Endothelial cell of umbilical vein (primary cell): ENCODE data around the gene SPNS2. TPM values are rescaled to one million over a fixed set of nuclear protein-coding genes. Genes with fewer than 3 reads are reported as not detected.

Source experiments
- BruUV-seq: library from RNA; stranded (reverse); fragments of 400-500 nt; replicated peaks from 2 replicates; lab custom pipeline; 2021; lab: Mats Ljungman, UMichigan
- CTCF ChIA-PET: fragments of 300-600, 350-600 bp; sonication (Branson Sonifier 250); formaldehyde crosslinking; loops from one replicate; lab custom pipeline; 2021; ENCODE audit warnings: antibody characterized with exemption, inconsistent platforms; lab: Charles Lee
- POLR2A ChIA-PET: fragments of 300-600, 350-600 bp; sonication (Branson Sonifier 250); formaldehyde crosslinking; loops from one replicate; lab custom pipeline; 2021; ENCODE audit warnings: antibody characterized with exemption, inconsistent platforms; lab: Charles Lee
- DNase-seq: peaks from one replicate; pipeline ENCODE4 v3.0.0-alpha.2; 2011; ENCODE audit warnings: low read depth, low spot score
- FAIRE-seq: peaks from 2 replicates; lab custom pipeline; 2011; peaks lifted over from hg19 to GRCh38; lab: Jason Lieb, UNC
- H2AFZ ChIP-seq: 2 replicates; pipeline ENCODE4 v1.6.0; 2012; ENCODE audit warnings: low read depth, low read length, control low read depth, inconsistent platforms
- H3K27ac ChIP-seq: 2 replicates; pipeline ENCODE4 v1.5.1; 2011; ENCODE audit warnings: low read depth, mild to moderate bottlenecking, control low read depth, low read length, moderate library complexity; ENCODE audit not compliant: insufficient read depth
- H3K27me3 ChIP-seq, 2 experiments: 2 replicates each; pipeline versions ENCODE4 v1.6.0 to v1.6.1; 2011; ENCODE audit warnings: low read length in 2 of 2, mixed read lengths in 1 of 2; ENCODE audit not compliant: control insufficient read depth in 2 of 2, insufficient read depth in 2 of 2
- H3K36me3 ChIP-seq, 2 experiments: 2 replicates in 1 of 2; 3 replicates in 1 of 2; pipeline ENCODE4 v1.5.1; 2011; ENCODE audit warnings: low read length in 2 of 2, mild to moderate bottlenecking in 1 of 2, moderate library complexity in 1 of 2; ENCODE audit not compliant: control insufficient read depth in 2 of 2, insufficient read depth in 2 of 2; ENCODE audit errors: extremely low read depth in 1 of 2
- H3K4me1 ChIP-seq: 3 replicates; pipeline ENCODE4 v1.5.1; 2011; ENCODE audit warnings: mild to moderate bottlenecking, low read length; ENCODE audit not compliant: control insufficient read depth, insufficient read depth; ENCODE audit errors: extremely low read depth
- H3K4me2 ChIP-seq: 2 replicates; pipeline ENCODE4 v1.6.1; 2011; ENCODE audit warnings: low read length, control low read depth, mixed read lengths; ENCODE audit not compliant: insufficient read depth
- H3K4me3 ChIP-seq, 3 experiments: fragments of 200-600 bp in 1 of 3; sonication (generic), shearing (Covaris generic) in 1 of 3; replicated peaks in 1 of 3; 2 replicates each; pipeline ENCODE4 v1.5.1; 2011 to 2016; ENCODE audit warnings: control low read depth in 3 of 3, low read length in 3 of 3, mild to moderate bottlenecking in 2 of 3, inconsistent platforms in 1 of 3, low read depth in 1 of 3, moderate library complexity in 1 of 3; ENCODE audit not compliant: insufficient read depth in 1 of 3
- H3K79me2 ChIP-seq: 2 replicates; pipeline ENCODE4 v1.6.0; 2012; ENCODE audit warnings: low read length, inconsistent platforms; ENCODE audit not compliant: control insufficient read depth, insufficient read depth
- H3K9ac ChIP-seq: replicated peaks from 2 replicates; pipeline ENCODE3; 2011; ENCODE audit warnings: low read length, control low read depth; ENCODE audit not compliant: insufficient read depth; ENCODE audit errors: extremely low read depth
- H3K9me1 ChIP-seq: replicated peaks from 3 replicates; pipeline ENCODE4 v1.6.0; 2011; ENCODE audit warnings: mild to moderate bottlenecking, low read length; ENCODE audit not compliant: control insufficient read depth, insufficient read depth; ENCODE audit errors: extremely low read depth
- H3K9me3 ChIP-seq: replicated peaks from 2 replicates; pipeline ENCODE4 v1.5.1; 2012; ENCODE audit warnings: low read length, inconsistent platforms; ENCODE audit not compliant: control insufficient read depth, insufficient read depth
- H4K20me1 ChIP-seq: replicated peaks from 2 replicates; pipeline ENCODE3; 2011; ENCODE audit warnings: mild to moderate bottlenecking, low read length; ENCODE audit not compliant: control insufficient read depth, insufficient read depth; ENCODE audit errors: extremely low read depth
- CTCF ChIP-seq, 2 donors: IDR thresholded peaks; 1 replicate in 1 of 2; 2 replicates in 1 of 2; pipeline ENCODE4 v1.5.1; 2011; ENCODE audit warnings: low read length in 2 of 2, mild to moderate bottlenecking in 2 of 2, moderate library complexity in 2 of 2, control low read depth in 1 of 2, inconsistent platforms in 1 of 2, low read depth in 1 of 2; ENCODE audit not compliant: insufficient read depth in 1 of 2; ENCODE audit errors: extremely low read depth in 1 of 2
- EZH2 ChIP-seq: IDR thresholded peaks from 2 replicates; pipeline ENCODE4 v1.6.1; 2012; ENCODE audit warnings: borderline replicate concordance, low read depth, mild to moderate bottlenecking, moderate library complexity, low read length, inconsistent platforms; ENCODE audit not compliant: severe bottlenecking
- FOS ChIP-seq: IDR thresholded peaks from 2 replicates; pipeline ENCODE4 v1.6.1; 2011; ENCODE audit warnings: mild to moderate bottlenecking, low read length, moderate library complexity, borderline replicate concordance; ENCODE audit not compliant: insufficient read depth
- GATA2 ChIP-seq: IDR thresholded peaks from 2 replicates; pipeline ENCODE4 v1.7.0; 2011; ENCODE audit warnings: low read depth, mild to moderate bottlenecking, moderate library complexity, mixed read lengths, low read length; ENCODE audit not compliant: insufficient read length, insufficient read depth
- JUN ChIP-seq: IDR thresholded peaks from 2 replicates; pipeline ENCODE4 v1.6.1; 2011; ENCODE audit warnings: borderline replicate concordance, low read depth; ENCODE audit not compliant: insufficient read length, insufficient read depth
- MAX ChIP-seq: IDR thresholded peaks from 2 replicates; pipeline ENCODE4 v1.6.1; 2011; ENCODE audit not compliant: insufficient read depth, insufficient read length
- MYC ChIP-seq: IDR thresholded peaks from one replicate; pipeline ENCODE4 v1.6.1; 2011; ENCODE audit warnings: mild to moderate bottlenecking, low read depth, low read length
- POLR2A ChIP-seq: IDR thresholded peaks from 2 replicates; pipeline ENCODE4 v1.6.1; 2012; ENCODE audit warnings: low read depth, mild to moderate bottlenecking, control low read depth, low read length
- POLR2AphosphoS5 ChIP-seq: IDR thresholded peaks from 2 replicates; pipeline ENCODE4 v1.6.1; 2012; ENCODE audit warnings: low read depth, mild to moderate bottlenecking, control low read depth, low read length, moderate library complexity; ENCODE audit not compliant: insufficient read depth
- dilution Hi-C: fragments of 300-500 bp; cut with MboI; formaldehyde crosslinking; loops from one replicate; pipeline ENCODE4 v1.15.0; 2019; ENCODE audit warnings: low sequenced_read_pairs; ENCODE audit not compliant: extremely low pct_ligation_motif_present
- intact Hi-C: fragments of 100-400 bp; cut with micrococcal nuclease; formaldehyde crosslinking; loops from one replicate; pipeline ENCODE4 v1.10.0; 2022
- polyA plus RNA-seq, 4 experiments: library from polyadenylated mRNA; depleted of rRNA in 3 of 4; stranded (reverse) in 3 of 4; unstranded in 1 of 4; fragments of >200 nt; gene quantifications; 2 replicates each; pipeline versions ENCODE4 v1.2.1 to v1.2.3, GENCODE V29; 2011 to 2012; ENCODE audit warnings: missing spikeins in 1 of 4
- total RNA-seq: library from RNA; stranded (reverse); gene quantifications from 2 replicates; pipeline ENCODE4 v1.2.3, GENCODE V29; 2021

Gene SPNS2
- total and polyA plus RNA-seq, 2 donors (not counting 3 experiments of a cell fraction or from before 2014, with no cell fraction given), result 70.2 to 77.3 TPM

- Histone ChIP-seq H3K4me1 (no peaks in the 10 kb centered on the region), H3K9ac (no peak overlapping the region), H4K20me1 (no peaks in the 10 kb centered on the region), H3K36me3 (no peaks in the 10 kb centered on the region), H3K27me3 (no peaks in the 10 kb centered on the region), H3K4me2 (no peak overlapping the region), H3K4me3 (no peak overlapping the region), H2AFZ (no peak overlapping the region), H3K27ac (no peak overlapping the region), H3K79me2 (no peaks in the 10 kb centered on the region), H3K9me3 (no peaks in the 10 kb centered on the region), H3K9me1 (no peaks in the 10 kb centered on the region)
- no TSS peak for BruUV-seq
- no peak for DNase-seq
- POLR2A ChIA-PET, result no interaction called here
- intact Hi-C loops, result no loop called here
- CTCF ChIA-PET, result no interaction called here
- TF ChIP-seq POLR2AphosphoS5 (no peak), GATA2 (no peak), JUN (no peak)
- FAIRE-seq, result no peak
- dilution Hi-C loops, result no loop called here
Measured at GRCh38 chr17:4460661-4461060, 38.0 kb upstream of the SPNS2 start.

GRCh38 chr17:4463818-4464476, 34.7 kb upstream of the SPNS2 start:
- H3K9me1 ChIP-seq, result no peaks in the 10 kb centered on the region
- no peak overlapping the region for H3K4me2 ChIP-seq
- no peaks in the 10 kb centered on the region for H3K27me3 ChIP-seq
- ChIA-PET POLR2A (interaction anchor here (0.6 kb wide), 1 partner anchor 34 kb away, joined by 4 read pairs; no protein-coding TSS in a partner anchor), CTCF (interaction anchor here (1.0 kb wide), 1 partner anchor 43 kb away, joined by 3 read pairs; no protein-coding TSS in a partner anchor)
- DNase-seq (no peak), FAIRE-seq (no peak)
- TF ChIP-seq EZH2, result no peak
- TF ChIP-seq JUN, result no peak
- no peak for TF ChIP-seq POLR2A
- TF ChIP-seq MAX, result no peak
- no peak for TF ChIP-seq MYC
- no peak for TF ChIP-seq CTCF (IDR thresholded peaks at IDR 0.05; ENCODE audit: extremely low read depth in 1 of 2, insufficient read depth in 1 of 2, low read depth in 1 of 2, low read length in 2 of 2)
- TF ChIP-seq FOS, result no peak
- TF ChIP-seq GATA2, result no peak
- TF ChIP-seq POLR2AphosphoS5, result no peak
- H3K79me2 ChIP-seq, result no peaks in the 10 kb centered on the region
- no peak overlapping the region for H2AFZ ChIP-seq
- no peaks in the 10 kb centered on the region for H3K36me3 ChIP-seq
- H4K20me1 ChIP-seq, result no peaks in the 10 kb centered on the region
- no peaks in the 10 kb centered on the region for H3K4me1 ChIP-seq
- no peak overlapping the region for H3K9ac ChIP-seq
- H3K27ac ChIP-seq, result no peak overlapping the region
- no peaks in the 10 kb centered on the region for H3K9me3 ChIP-seq
- dilution Hi-C loops, result no loop called here
- intact Hi-C loops, result no loop called here
- no peak overlapping the region for H3K4me3 ChIP-seq
- BruUV-seq, result no TSS peak
